Keratinocyte (primary cell): ENCODE measurements around the gene HECTD4. TPM values are rescaled to one million over a fixed set of nuclear protein-coding genes. Genes with fewer than 3 reads are reported as not detected.

Source experiments
- DNase-seq: peaks from one replicate; pipeline ENCODE4 v3.0.0-alpha.2; 2011; ENCODE audit warnings: low read depth, missing footprints, low spot score
- FAIRE-seq: peaks from 2 replicates; lab custom pipeline; 2011; peaks lifted over from hg19 to GRCh38; lab: Jason Lieb, UNC
- H2AFZ ChIP-seq: 2 replicates; pipeline ENCODE4 v1.6.0; 2012; ENCODE audit warnings: low read length, control low read depth, inconsistent platforms; ENCODE audit not compliant: control insufficient read depth
- H3K27ac ChIP-seq: 2 replicates; pipeline ENCODE4 v1.5.1; 2011; ENCODE audit warnings: low read length; ENCODE audit not compliant: control insufficient read depth, insufficient read depth
- H3K27me3 ChIP-seq: 3 replicates; pipeline ENCODE4 v1.6.0; 2011; ENCODE audit warnings: low read length; ENCODE audit not compliant: control insufficient read depth, insufficient read depth; ENCODE audit errors: extremely low read depth
- H3K36me3 ChIP-seq, 2 experiments: 2 replicates in 1 of 2; 3 replicates in 1 of 2; pipeline ENCODE4 v1.5.1; 2011; ENCODE audit warnings: low read length in 2 of 2, mild to moderate bottlenecking in 1 of 2; ENCODE audit not compliant: control insufficient read depth in 2 of 2, insufficient read depth in 2 of 2; ENCODE audit errors: extremely low read depth in 1 of 2
- H3K4me1 ChIP-seq: 3 replicates; pipeline ENCODE4 v1.5.1; 2011; ENCODE audit warnings: low read length; ENCODE audit not compliant: control insufficient read depth, insufficient read depth; ENCODE audit errors: extremely low read depth
- H3K4me2 ChIP-seq: 3 replicates; pipeline ENCODE4 v1.6.0; 2011; ENCODE audit warnings: low read depth, low read length; ENCODE audit not compliant: control insufficient read depth, insufficient read depth; ENCODE audit errors: extremely low read depth
- H3K4me3 ChIP-seq, 3 experiments: fragments of 200-600 bp in 1 of 3; sonication (generic) in 1 of 3; 2 replicates in 2 of 3; 3 replicates in 1 of 3; pipeline ENCODE4 v1.5.1; 2011 to 2016; ENCODE audit warnings: low read length in 3 of 3, mild to moderate bottlenecking in 3 of 3, control low read depth in 2 of 3, inconsistent platforms in 1 of 3, low read depth in 1 of 3, mixed read lengths in 1 of 3, mixed run types in 1 of 3, moderate library complexity in 1 of 3; ENCODE audit not compliant: control insufficient read depth in 2 of 3, insufficient read depth in 2 of 3; ENCODE audit errors: extremely low read depth in 1 of 3
- H3K79me2 ChIP-seq: 2 replicates; pipeline ENCODE4 v1.6.0; 2012; ENCODE audit warnings: low read length; ENCODE audit not compliant: control insufficient read depth, insufficient read depth
- H3K9ac ChIP-seq: 3 replicates; pipeline ENCODE4 v1.6.0; 2011; ENCODE audit warnings: low read length; ENCODE audit not compliant: control insufficient read depth, insufficient read depth; ENCODE audit errors: extremely low read depth
- H3K9me1 ChIP-seq: 3 replicates; pipeline ENCODE4 v1.6.0; 2011; ENCODE audit warnings: low read length; ENCODE audit not compliant: control insufficient read depth, insufficient read depth; ENCODE audit errors: extremely low read depth
- H3K9me3 ChIP-seq: 2 replicates; pipeline ENCODE4 v1.5.1; 2012; ENCODE audit warnings: low read depth, low read length; ENCODE audit not compliant: control insufficient read depth
- H4K20me1 ChIP-seq: 3 replicates; pipeline ENCODE4 v1.6.0; 2011; ENCODE audit warnings: low read length; ENCODE audit not compliant: control insufficient read depth, insufficient read depth; ENCODE audit errors: extremely low read depth
- CTCF ChIP-seq, 3 experiments: IDR thresholded peaks in 1 of 3; conservative IDR thresholded peaks in 1 of 3; optimal IDR thresholded peaks in 1 of 3; 2 replicates in 2 of 3; 3 replicates in 1 of 3; pipeline versions ENCODE3 to v1.5.1; 2011; ENCODE audit warnings: low read length in 3 of 3, mild to moderate bottlenecking in 3 of 3, moderate library complexity in 2 of 3, control low read depth in 1 of 3, inconsistent platforms in 1 of 3; ENCODE audit not compliant: insufficient read depth in 2 of 3; ENCODE audit errors: extremely low read depth in 1 of 3
- EZH2 ChIP-seq: IDR thresholded peaks from one replicate; pipeline ENCODE4 v1.6.1; 2012; ENCODE audit warnings: inconsistent platforms, mild to moderate bottlenecking, low read length, moderate library complexity
- dilution Hi-C: fragments of 300-500 bp; cut with MboI; formaldehyde crosslinking; loops from one replicate; pipeline ENCODE4 v1.7.0; 2020; ENCODE audit warnings: low sequenced_read_pairs; ENCODE audit not compliant: extremely low pct_ligation_motif_present
- polyA plus RNA-seq, 5 experiments: library from polyadenylated mRNA; depleted of rRNA in 3 of 5; stranded (reverse) in 3 of 5; stranded (forward) in 1 of 5; unstranded in 1 of 5; fragments of >200 nt; gene quantifications; 1 replicate in 1 of 5; 2 replicates in 3 of 5; 3 replicates in 1 of 5; pipeline versions ENCODE4 v1.2.1 to v1.2.3, GENCODE V29; 2011 to 2012; ENCODE audit warnings: missing spikeins in 2 of 5, low read depth in 1 of 5, low replicate concordance in 1 of 5

The HECTD4 gene
- polyA plus RNA-seq, 1 donor (not counting 4 experiments of a cell fraction or from before 2014, with no cell fraction given): 7.5 TPM

- H4K20me1 ChIP-seq: no peaks in the 10 kb centered on the region
- H3K79me2 ChIP-seq: no peaks in the 10 kb centered on the region
- H3K36me3 ChIP-seq: peaks cover 3 to 29% of the 10 kb centered on the region in 2 experiments
- FAIRE-seq (no peak), DNase-seq (no peak)
- no peak overlapping the region for H3K27ac ChIP-seq
- H3K9me1 ChIP-seq: no peaks in the 10 kb centered on the region
- no peak overlapping the region for H3K4me3 ChIP-seq
- dilution Hi-C loops: no loop called here
- no peak overlapping the region for H3K4me2 ChIP-seq
- H3K4me1 ChIP-seq: peaks cover 1% of the 10 kb centered on the region
- no peak overlapping the region for H3K9ac ChIP-seq
- H3K27me3 ChIP-seq: no peaks in the 10 kb centered on the region
- no peak overlapping the region for H2AFZ ChIP-seq
- TF ChIP-seq CTCF (optimal IDR thresholded peaks at IDR 0.05 in 1 of 3, IDR thresholded peaks at IDR 0.05 in 1 of 3, conservative IDR thresholded peaks at IDR 0.05 in 1 of 3; ENCODE audit: extremely low read depth in 1 of 3, insufficient read depth in 2 of 3, low read length in 3 of 3) (no peak), EZH2 (no peak)
- no peaks in the 10 kb centered on the region for H3K9me3 ChIP-seq
These were observed 201.8 kb downstream of the HECTD4 start for GRCh38 chr12:112180422-112180821.

- no peak overlapping the region for H3K4me2 ChIP-seq
- no peaks in the 10 kb centered on the region for H3K9me1 ChIP-seq
- H3K79me2 ChIP-seq: no peaks in the 10 kb centered on the region
- DNase-seq (no peak), FAIRE-seq (no peak)
- TF ChIP-seq EZH2 (no peak), CTCF (optimal IDR thresholded peaks at IDR 0.05 in 1 of 3, IDR thresholded peaks at IDR 0.05 in 1 of 3, conservative IDR thresholded peaks at IDR 0.05 in 1 of 3; ENCODE audit: extremely low read depth in 1 of 3, insufficient read depth in 2 of 3, low read length in 3 of 3) (no peak)
- dilution Hi-C loops: no loop called here
- no peaks in the 10 kb centered on the region for H3K4me1 ChIP-seq
- no peaks in the 10 kb centered on the region for H4K20me1 ChIP-seq
- H3K27ac ChIP-seq: no peak overlapping the region
- H3K9ac ChIP-seq: no peak overlapping the region
- no peaks in the 10 kb centered on the region for H3K9me3 ChIP-seq
- no peak overlapping the region for H3K4me3 ChIP-seq
- H3K27me3 ChIP-seq: no peaks in the 10 kb centered on the region
- peaks cover 7 to 29% of the 10 kb centered on the region in 2 experiments for H3K36me3 ChIP-seq
- H2AFZ ChIP-seq: no peak overlapping the region
These were observed 202.3 kb downstream of the HECTD4 start for GRCh38 chr12:112179916-112180315.
